SK-N-SH (cell line): ENCODE data around the gene IQGAP2. TPM values are rescaled to one million over a fixed set of nuclear protein-coding genes. Genes with fewer than 3 reads are reported as not detected.
"Not testable (repeated sequence)": the region's sequence is repeated elsewhere in the genome, so short reads cannot be mapped to it uniquely, and the experiment has no call there.

Experiments
- CTCF ChIA-PET: fragments of 300-600, 350-600 bp; formaldehyde crosslinking; extraction: SDS; loops from one replicate; lab custom pipeline; 2021; lab: Yijun Ruan, JAX
- POLR2A ChIA-PET: fragments of 350-600 bp; sonication (Branson Sonifier 250); formaldehyde crosslinking; extraction: SDS; loops from one replicate; lab custom pipeline; 2020; ENCODE audit warnings: antibody characterized with exemption, inconsistent platforms; lab: Yijun Ruan, JAX
- DNase-seq: peaks from one replicate; pipeline ENCODE4 v3.0.0; 2012
- H2AFZ ChIP-seq: fragments of 200-600 bp; sonication (generic); 2 replicates; pipeline ENCODE4 v1.8.1; 2016; ENCODE audit warnings: antibody characterized with exemption, mild to moderate bottlenecking, low read depth
- H3F3A ChIP-seq: fragments of 200-600 bp; sonication (generic); replicated peaks from 2 replicates; pipeline ENCODE3; 2016; ENCODE audit warnings: antibody characterized with exemption, mild to moderate bottlenecking; ENCODE audit not compliant: insufficient read depth
- H3K27ac ChIP-seq, 2 experiments: fragments of 200-500 bp in 1 of 2; fragments of 200-600 bp in 1 of 2; sonication (Bioruptor generic) in 1 of 2; sonication (generic), shearing (Covaris generic) in 1 of 2; 2 replicates each; pipeline versions ENCODE4 v1.5.1 to v1.6.1; 2014 to 2016; ENCODE audit warnings: low read depth in 2 of 2, inconsistent platforms in 1 of 2, low read length in 1 of 2, mild to moderate bottlenecking in 1 of 2, mixed read lengths in 1 of 2
- H3K27me3 ChIP-seq: fragments of 200-600 bp; sonication (generic), shearing (Covaris generic); 2 replicates; pipeline ENCODE4 v1.6.1; 2016; ENCODE audit warnings: mixed run types; ENCODE audit not compliant: insufficient read depth
- H3K36me3 ChIP-seq, 2 experiments: fragments of 200-500 bp in 1 of 2; fragments of 200-600 bp in 1 of 2; sonication (Bioruptor generic) in 1 of 2; sonication (generic) in 1 of 2; replicated peaks in 1 of 2; 2 replicates each; pipeline versions ENCODE3 to v1.5.1; 2014 to 2016; ENCODE audit warnings: low read length in 1 of 2, mild to moderate bottlenecking in 1 of 2; ENCODE audit not compliant: insufficient read depth in 2 of 2, control insufficient read depth in 1 of 2
- H3K4me1 ChIP-seq, 2 experiments: fragments of 200-500 bp in 1 of 2; fragments of 200-600 bp in 1 of 2; sonication (Bioruptor generic) in 1 of 2; sonication (generic), shearing (Covaris generic) in 1 of 2; 2 replicates each; pipeline versions ENCODE4 v1.5.1 to v1.6.1; 2014 to 2016; ENCODE audit warnings: low read depth in 1 of 2, low read length in 1 of 2, mixed run types in 1 of 2; ENCODE audit not compliant: insufficient read depth in 2 of 2, control insufficient read depth in 1 of 2
- H3K4me2 ChIP-seq: fragments of 200-600 bp; sonication (generic), shearing (Covaris generic); 2 replicates; pipeline ENCODE4 v1.6.1; 2017; ENCODE audit warnings: mixed run types
- H3K4me3 ChIP-seq, 2 experiments: fragments of 200-500 bp in 1 of 2; fragments of 200-600 bp in 1 of 2; sonication (Bioruptor generic) in 1 of 2; sonication (generic), shearing (Covaris generic) in 1 of 2; 2 replicates each; pipeline versions ENCODE4 v1.5.1 to v1.8.1; 2014 to 2016; ENCODE audit warnings: low read depth in 2 of 2, inconsistent platforms in 1 of 2, low read length in 1 of 2, mild to moderate bottlenecking in 1 of 2, mixed read lengths in 1 of 2, moderate library complexity in 1 of 2
- H3K79me2 ChIP-seq: fragments of 200-600 bp; sonication (generic); 2 replicates; pipeline ENCODE4 v1.8.1; 2017; ENCODE audit warnings: mild to moderate bottlenecking; ENCODE audit not compliant: insufficient read depth
- H3K9ac ChIP-seq: fragments of 200-600 bp; sonication (generic); 2 replicates; pipeline ENCODE4 v1.6.1; 2017; ENCODE audit warnings: mixed run types
- H3K9me2 ChIP-seq: fragments of 200-600 bp; sonication (generic); 2 replicates; pipeline ENCODE4 v1.6.1; 2017; ENCODE audit warnings: mixed run types
- H3K9me3 ChIP-seq: fragments of 200-600 bp; sonication (generic); 2 replicates; pipeline ENCODE4 v1.6.1; 2017; ENCODE audit warnings: mixed run types, mild to moderate bottlenecking, moderate library complexity
- H4K20me1 ChIP-seq: fragments of 200-600 bp; sonication (generic); 2 replicates; pipeline ENCODE4 v1.6.1; 2017; ENCODE audit warnings: mild to moderate bottlenecking, mixed run types; ENCODE audit not compliant: insufficient read depth
- CHD2 ChIP-seq: fragments of 150-350 bp; IDR thresholded peaks from 2 replicates; pipeline ENCODE4 v1.6.1; 2018; ENCODE audit warnings: low read length; ENCODE audit not compliant: partially characterized antibody
- ELF1 ChIP-seq: IDR thresholded peaks from 2 replicates; pipeline ENCODE4 v1.4.0; 2012
- EP300 ChIP-seq, 2 experiments: IDR thresholded peaks; 2 replicates each; pipeline versions ENCODE4 v1.4.0 to v1.6.1; 2012; ENCODE audit warnings: borderline replicate concordance in 1 of 2, low read depth in 1 of 2, low read length in 1 of 2
- EZH2phosphoT487 ChIP-seq: fragments of 200-600 bp; sonication (generic); IDR thresholded peaks from 2 replicates; pipeline ENCODE4 v1.6.1; 2017; ENCODE audit warnings: low read depth, mixed run types, mild to moderate bottlenecking, antibody characterized with exemption, moderate library complexity, borderline replicate concordance
- FOSL2 ChIP-seq: IDR thresholded peaks from 2 replicates; pipeline ENCODE4 v1.4.0; 2012; ENCODE audit warnings: low read depth, mild to moderate bottlenecking, moderate library complexity, borderline replicate concordance
- GABPA ChIP-seq: IDR thresholded peaks from 2 replicates; pipeline ENCODE4 v1.4.0; 2012; ENCODE audit warnings: low read depth, mild to moderate bottlenecking
- JUND ChIP-seq: IDR thresholded peaks from 2 replicates; pipeline ENCODE4 v1.4.0; 2012
- NRF1 ChIP-seq: IDR thresholded peaks from 2 replicates; pipeline ENCODE4 v1.6.1; 2012; ENCODE audit warnings: low read depth, mild to moderate bottlenecking, low read length
- PBX3 ChIP-seq: IDR thresholded peaks from 2 replicates; pipeline ENCODE4; 2012
- POLR2AphosphoS5 ChIP-seq: IDR thresholded peaks from 2 replicates; pipeline ENCODE4 v1.6.1; 2012; ENCODE audit warnings: low read depth, low read length
- RFX5 ChIP-seq: IDR thresholded peaks from 2 replicates; pipeline ENCODE4 v1.6.1; 2012; ENCODE audit warnings: mild to moderate bottlenecking, improper control_type of control experiment, low read length
- RXRA ChIP-seq: IDR thresholded peaks from 2 replicates; pipeline ENCODE4 v1.4.0; 2012; ENCODE audit warnings: low read depth, mild to moderate bottlenecking, borderline replicate concordance
- SIN3A ChIP-seq: IDR thresholded peaks from 2 replicates; pipeline ENCODE4 v1.6.1; 2012; ENCODE audit warnings: low read depth, mild to moderate bottlenecking, low read length, moderate library complexity, borderline replicate concordance
- SMC3 ChIP-seq: IDR thresholded peaks from 2 replicates; pipeline ENCODE4 v1.6.1; 2012; ENCODE audit warnings: low read depth, low read length, improper control_type of control experiment
- TCF12 ChIP-seq: IDR thresholded peaks from 2 replicates; pipeline ENCODE4 v1.4.0; 2012
- USF2 ChIP-seq: fragments of 150-350 bp; IDR thresholded peaks from 2 replicates; pipeline ENCODE4 v1.6.1; 2017; ENCODE audit warnings: antibody characterized with exemption, low read length, low read depth, borderline replicate concordance
- YY1 ChIP-seq: IDR thresholded peaks from 2 replicates; pipeline ENCODE4 v1.4.0; 2012; ENCODE audit warnings: low read depth, mild to moderate bottlenecking
- ZBTB33 ChIP-seq: IDR thresholded peaks from 2 replicates; pipeline ENCODE4 v1.4.0; 2012; ENCODE audit warnings: low read depth, borderline replicate concordance
- WGBS: methylation state at CpG from one replicate; pipeline ENCODE4 v1.1.6; 2017; ENCODE audit warnings: low lambda C conversion rate; 5-methylcytosine and 5-hydroxymethylcytosine counted together
- polyA plus RNA-seq, 3 experiments: library from polyadenylated mRNA; depleted of rRNA; stranded (reverse); fragments of >200 nt; gene quantifications; 2 replicates each; pipeline ENCODE4 v1.2.3, GENCODE V29; 2012
- TF ChIP-seq, protein P1 (sequence below): fragments of 150-350 bp; IDR thresholded peaks from 2 replicates; pipeline ENCODE4 v1.6.1; 2016; ENCODE audit warnings: mild to moderate bottlenecking, low read depth, low read length

Gene IQGAP2
- polyA plus RNA-seq, 1 of the 3 experiments (the other 2 are of a cell fraction), result 2.1 TPM

DNA sequence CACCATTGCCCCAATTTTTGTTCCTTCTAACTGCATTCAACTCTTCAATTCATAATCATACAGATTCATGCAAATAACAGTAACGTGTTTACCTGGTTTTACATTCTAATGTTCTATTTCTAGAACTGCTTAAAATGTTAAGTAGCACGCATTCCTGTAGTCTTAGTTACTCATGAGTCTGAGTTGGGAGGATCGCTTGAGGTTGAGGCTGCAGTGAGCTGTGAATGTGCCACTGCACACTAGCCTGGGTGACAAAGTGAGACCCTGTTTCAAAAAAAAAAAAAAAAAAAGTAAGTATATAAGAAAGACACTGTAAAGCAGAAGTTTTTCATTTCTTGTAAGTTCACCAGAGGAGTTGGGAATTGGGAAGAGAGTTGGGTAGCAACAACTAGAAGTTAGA lies 114.2 kb downstream of the IQGAP2 start:
- TF ChIP-seq RFX5 (no peak), ZBTB33 (no peak), EZH2phosphoT487 (no peak), SMC3 (no peak), ELF1 (no peak), RXRA (no peak), CHD2 (no peak), JUND (no peak), GABPA (no peak), PBX3 (no peak), POLR2AphosphoS5 (no peak), SIN3A (no peak), TCF12 (no peak), FOSL2 (no peak), EP300 (IDR thresholded peaks at IDR 0.05; ENCODE audit: borderline replicate concordance in 1 of 2, low read depth in 1 of 2, low read length in 1 of 2) (no peak), USF2 (no peak), NRF1 (no peak), YY1 (no peak)
- TF ChIP-seq, protein P1, sequence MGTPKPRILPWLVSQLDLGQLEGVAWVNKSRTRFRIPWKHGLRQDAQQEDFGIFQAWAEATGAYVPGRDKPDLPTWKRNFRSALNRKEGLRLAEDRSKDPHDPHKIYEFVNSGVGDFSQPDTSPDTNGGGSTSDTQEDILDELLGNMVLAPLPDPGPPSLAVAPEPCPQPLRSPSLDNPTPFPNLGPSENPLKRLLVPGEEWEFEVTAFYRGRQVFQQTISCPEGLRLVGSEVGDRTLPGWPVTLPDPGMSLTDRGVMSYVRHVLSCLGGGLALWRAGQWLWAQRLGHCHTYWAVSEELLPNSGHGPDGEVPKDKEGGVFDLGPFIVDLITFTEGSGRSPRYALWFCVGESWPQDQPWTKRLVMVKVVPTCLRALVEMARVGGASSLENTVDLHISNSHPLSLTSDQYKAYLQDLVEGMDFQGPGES, result no peak
- TF ChIP-seq, all 33 proteins: peak for 0
- peaks cover 13% of the 10 kb centered on the region for H3F3A ChIP-seq
- no peak for DNase-seq
- CTCF ChIA-PET, result no interaction called here
- WGBS, result 82% methylated on average over 3 of the region's 3 CpGs
- H3K9ac ChIP-seq, result no peak overlapping the region
- no peak overlapping the region for H3K4me3 ChIP-seq
- H4K20me1 ChIP-seq, result no peaks in the 10 kb centered on the region
- no peaks in the 10 kb centered on the region for H3K79me2 ChIP-seq
- no peak overlapping the region for H3K4me2 ChIP-seq
- no peaks in the 10 kb centered on the region for H3K9me2 ChIP-seq
- no peak overlapping the region for H2AFZ ChIP-seq
- peaks cover 5 to 7% of the 10 kb centered on the region in 2 experiments; a peak in 2 of 4 replicates for H3K4me1 ChIP-seq
- H3K9me3 ChIP-seq, result 0 out of 2 replicates have a peak, but pooled peaks cover 5% of the 10 kb centered on the region
- H3K36me3 ChIP-seq, result no peaks in the 10 kb centered on the region
- POLR2A ChIA-PET, result no interaction called here
- no peaks in the 10 kb centered on the region for H3K27me3 ChIP-seq
- H3K27ac ChIP-seq, result no peak overlapping the region

DNA sequence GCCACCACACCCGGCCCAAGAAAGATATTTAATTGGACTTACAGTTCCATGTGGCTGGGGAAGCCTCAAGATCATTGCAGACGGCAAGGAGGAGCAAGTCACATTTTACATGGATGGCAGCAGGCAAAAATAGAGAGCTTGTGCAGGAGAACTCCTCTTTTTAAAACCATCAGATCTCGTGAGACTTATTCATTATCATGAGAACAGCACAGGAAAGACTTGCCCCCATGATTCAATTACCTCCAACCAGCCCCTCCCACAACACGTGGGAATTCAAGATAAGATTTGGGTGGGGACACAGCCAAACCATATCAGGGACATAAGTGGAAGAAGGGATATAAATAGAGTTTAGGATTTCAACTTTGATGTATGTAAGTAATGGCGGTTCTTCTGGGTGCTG lies 115.2 kb downstream of the IQGAP2 start:
- DNase-seq, H4K20me1 ChIP-seq, H3K4me1 ChIP-seq, H3K36me3 ChIP-seq, H2AFZ ChIP-seq, H3K9ac ChIP-seq, H3K4me3 ChIP-seq, H3K27me3 ChIP-seq, H3K27ac ChIP-seq, H3K4me2 ChIP-seq, CTCF ChIA-PET, POLR2A ChIA-PET, H3K9me3 ChIP-seq, H3K9me2 ChIP-seq, H3K79me2 ChIP-seq: not testable (repeated sequence)
- WGBS, result 63% methylated on average over 5 of the region's 5 CpGs
- peaks cover 14% of the 10 kb centered on the region for H3F3A ChIP-seq
